Activated effector memory CD4-positive, alpha-beta T cell treated with anti-CD3 and anti-CD28 coated beads, Interleukin-2, amount 50 U/mL, for 16 hours (primary cell): Measurements from ENCODE around the gene MYH15.

Experiments used
- DNase-seq: peaks from one replicate; pipeline ENCODE4 v3.0.0-alpha.2; 2020

Gene MYH15

DNA sequence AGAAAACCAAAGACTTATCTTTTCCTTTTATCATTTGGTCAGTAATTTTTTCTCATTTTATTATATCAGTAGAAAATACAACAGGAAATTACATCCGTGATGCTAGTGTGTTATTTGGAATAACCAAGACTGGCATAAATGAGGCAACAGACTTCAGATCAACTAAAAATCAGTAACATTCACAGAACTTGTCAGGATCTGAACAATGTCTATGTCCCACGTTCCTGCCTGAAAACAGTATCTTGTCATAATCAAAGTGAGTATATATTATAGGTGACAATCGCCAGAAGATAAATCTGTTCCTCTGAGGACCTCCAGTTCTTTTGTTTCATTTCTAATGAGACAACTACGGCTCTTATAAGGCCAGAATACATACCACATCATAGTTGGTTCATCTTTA is 41.8 kb downstream of the MYH15 start:
- DNase-seq = no peak

DNA sequence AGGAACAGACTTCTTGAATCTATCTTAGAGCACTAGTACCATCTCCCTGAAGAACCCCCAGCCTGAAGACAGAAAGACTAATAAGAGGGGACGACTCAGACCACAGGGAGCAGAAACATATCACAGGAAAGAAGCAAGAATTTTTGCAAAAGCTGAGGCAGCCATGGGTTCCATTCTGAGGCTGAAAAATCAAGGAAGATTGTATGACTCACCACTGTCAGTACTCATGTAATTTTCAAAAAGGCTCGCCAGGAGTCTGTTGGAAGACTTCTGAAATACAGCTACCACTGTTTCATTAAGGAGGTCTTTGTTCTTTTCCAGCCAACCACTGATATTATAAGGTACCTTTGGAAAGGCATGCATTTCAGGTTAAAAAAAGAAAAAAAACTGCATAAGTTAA is 47.5 kb downstream of the MYH15 start:
- DNase-seq = no peak

DNA sequence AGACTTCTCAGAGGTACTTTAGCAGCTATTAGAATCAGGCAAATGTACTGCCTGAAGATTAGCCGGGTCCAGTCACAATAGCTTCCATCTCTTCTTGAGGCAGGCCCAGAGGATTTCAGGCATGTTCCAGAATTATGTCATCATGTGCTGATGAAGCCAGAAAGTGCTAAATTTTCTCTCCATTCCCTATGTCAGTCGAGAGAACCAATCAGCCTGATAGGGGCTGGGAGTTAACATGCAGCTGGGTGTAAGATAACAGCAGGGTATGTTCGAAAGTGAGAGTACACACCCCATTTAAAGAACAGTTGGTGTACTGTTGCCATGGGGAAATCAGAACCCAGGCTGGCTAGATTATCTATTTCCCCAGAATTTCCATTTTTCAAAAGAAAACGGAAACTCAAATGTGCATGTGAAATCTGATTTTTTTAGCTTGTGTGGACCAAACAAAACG is 48.7 kb downstream of the MYH15 start:
- no peak for DNase-seq

DNA sequence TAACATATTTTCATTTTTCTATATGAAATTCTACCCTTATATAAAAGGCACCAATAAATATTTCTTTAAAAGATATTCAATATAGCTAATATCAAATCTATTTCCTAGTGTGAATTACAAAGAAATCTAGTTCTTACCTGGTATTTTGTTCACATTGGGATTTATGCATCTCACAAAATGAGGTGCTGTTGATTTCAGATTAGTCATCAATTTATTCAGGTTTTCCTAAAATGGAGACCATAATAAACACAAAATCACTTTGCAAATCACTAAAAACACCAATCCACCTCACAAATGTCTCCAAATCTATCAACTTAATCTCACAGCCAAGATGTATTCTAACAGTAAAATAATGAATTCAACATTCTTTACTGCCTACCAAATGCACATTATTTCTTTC is 51.2 kb downstream of the MYH15 start:
- no peak for DNase-seq

DNA sequence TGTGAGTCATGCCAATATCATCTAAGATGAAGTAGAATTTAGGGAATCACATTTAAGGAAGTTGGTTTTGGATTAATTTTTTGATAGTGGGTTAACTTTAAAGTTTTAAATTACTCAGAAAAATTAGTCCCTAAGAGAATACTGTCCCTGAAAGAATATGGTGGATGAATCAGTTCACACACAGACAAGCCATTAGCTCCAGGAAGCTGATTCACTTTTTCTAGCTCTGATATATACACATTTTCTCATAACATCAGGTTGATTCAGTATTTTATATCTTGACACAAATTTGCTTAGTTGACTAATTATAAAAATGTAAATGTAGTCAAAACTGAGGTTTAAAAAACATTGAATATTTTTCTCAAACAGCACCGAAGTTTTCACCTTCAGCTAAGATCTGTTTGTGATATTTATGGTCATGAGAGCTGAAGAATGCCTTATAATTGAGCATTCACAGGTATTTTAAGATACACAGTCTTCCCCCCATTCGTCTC is 55.1 kb downstream of the MYH15 start:
- no peak for DNase-seq

DNA sequence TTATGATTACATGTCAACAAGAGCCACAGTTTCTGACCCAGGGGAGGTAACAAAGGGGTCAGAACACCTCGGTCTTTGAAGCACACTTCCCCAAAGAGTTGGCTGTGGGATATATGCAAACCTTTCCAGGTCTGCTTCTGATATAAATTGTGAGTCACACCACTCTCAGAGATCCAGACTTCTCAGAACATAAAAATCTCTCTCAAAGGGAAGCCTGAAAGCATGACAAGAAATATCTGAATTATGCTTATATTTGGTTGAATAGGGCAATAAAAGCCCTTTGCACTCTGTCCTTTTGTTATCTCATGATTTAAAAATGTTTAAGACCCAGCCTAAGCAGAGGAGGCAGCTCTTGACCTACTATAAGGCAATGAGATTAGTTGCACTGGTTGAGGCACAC is 56.8 kb downstream of the MYH15 start:
- DNase-seq = no peak

DNA sequence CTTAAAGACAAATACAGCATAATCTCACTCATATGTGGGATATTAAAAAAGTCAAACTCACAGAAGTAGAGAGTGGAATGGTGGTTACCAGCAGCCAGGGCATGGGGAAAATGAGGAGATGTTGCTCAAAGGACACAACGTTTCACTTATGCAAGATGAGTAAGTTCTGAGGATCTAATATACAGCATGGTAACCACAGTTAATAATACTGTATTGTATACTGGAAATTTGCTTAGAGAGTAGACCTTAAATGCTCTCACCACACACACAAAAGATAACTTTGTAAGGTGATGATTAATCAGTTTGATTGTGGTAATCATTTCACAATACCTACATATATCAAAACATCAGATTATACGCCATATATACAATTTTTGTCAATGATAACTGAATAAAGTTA is 60.0 kb downstream of the MYH15 start:
- no peak for DNase-seq

DNA sequence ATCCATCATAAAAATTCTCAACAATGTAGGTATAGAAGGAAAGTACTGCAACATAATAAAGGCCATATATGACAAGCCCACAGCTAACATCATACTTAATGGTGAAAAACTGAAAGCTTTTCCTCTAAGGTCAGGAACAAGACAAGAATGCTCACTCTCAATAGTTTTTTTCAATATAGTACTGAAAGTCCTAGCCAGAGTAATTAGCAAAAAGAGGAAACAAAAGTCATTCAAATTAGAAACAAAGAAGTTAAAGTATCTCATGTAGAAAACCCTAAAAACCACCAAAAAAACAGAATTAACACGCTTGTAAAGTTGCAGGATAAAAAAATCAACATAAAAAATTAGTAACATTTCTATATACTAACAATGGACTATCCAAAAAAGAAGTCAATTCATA is 61.8 kb downstream of the MYH15 start:
- DNase-seq = no peak

DNA sequence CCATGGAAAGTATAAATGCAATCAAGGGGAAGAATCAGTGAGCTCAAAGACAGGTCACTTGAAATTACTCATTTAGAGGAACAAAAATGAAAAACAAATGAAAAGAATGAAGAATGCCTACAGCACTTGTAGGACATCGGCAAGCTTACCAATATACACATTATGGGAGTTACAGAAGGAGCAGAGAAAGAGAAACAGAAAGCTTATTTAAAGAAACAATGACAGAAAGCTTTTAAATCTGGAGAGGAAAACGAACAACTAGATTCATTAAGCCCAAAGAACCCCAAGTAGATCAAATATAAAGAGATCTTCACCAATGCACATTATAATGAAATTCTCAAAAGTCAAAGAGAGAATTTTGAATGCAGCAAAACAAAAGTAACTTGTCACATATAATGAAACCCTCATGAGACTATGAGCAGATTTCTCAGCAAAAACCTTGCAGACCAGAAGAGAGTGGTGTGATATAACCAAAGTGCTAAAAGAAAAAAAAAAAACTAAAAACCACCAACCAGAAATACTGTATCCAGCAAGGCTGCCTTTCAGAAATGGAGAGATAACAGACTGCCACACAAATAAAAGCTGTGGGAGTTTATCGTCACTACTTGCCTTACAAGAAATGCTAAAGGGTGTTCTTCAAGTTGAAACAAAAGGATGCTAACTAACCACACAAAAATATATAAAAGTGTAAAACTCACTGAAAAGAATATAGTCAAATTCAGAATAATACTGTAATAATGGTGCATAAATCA is 63.1 kb downstream of the MYH15 start:
- DNase-seq = no peak

DNA sequence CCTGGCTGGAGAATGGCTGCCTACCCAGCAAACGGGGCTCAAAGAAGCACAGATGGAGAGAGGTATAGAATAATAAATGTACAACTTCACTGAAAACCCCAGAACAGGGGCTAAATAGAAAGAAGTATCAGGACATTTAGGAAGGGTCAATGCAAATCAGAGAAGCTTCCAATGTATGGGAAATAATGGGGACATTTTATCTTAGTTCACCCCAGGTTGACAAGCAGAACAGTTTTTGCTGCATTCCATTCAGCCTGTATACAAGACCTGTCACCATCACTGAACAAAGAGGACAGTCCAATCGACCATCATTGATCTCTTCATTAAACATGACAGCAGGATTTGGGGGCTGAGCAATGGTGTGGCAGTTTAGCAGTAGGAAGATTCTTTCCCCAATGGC is 68.1 kb downstream of the MYH15 start:
- DNase-seq = no peak

DNA sequence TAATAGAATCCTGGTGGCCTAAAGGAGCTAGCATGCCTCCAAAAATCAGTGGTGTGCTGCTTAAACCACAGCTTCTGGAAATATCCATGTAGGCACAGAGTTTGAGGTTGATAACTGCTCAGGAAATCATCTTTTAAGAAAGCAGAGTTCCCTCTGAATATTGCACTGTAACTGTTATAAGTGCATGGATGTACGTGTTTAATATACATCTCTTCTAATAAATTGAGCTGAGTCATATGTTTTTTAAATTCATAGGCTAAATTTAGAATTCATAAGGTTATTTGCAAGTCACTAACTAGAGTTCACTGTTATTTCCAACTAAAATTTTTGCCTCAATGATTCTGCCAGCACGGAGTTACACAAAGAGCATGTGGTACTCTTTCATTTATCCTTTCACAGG is 68.9 kb downstream of the MYH15 start:
- DNase-seq = no peak

DNA sequence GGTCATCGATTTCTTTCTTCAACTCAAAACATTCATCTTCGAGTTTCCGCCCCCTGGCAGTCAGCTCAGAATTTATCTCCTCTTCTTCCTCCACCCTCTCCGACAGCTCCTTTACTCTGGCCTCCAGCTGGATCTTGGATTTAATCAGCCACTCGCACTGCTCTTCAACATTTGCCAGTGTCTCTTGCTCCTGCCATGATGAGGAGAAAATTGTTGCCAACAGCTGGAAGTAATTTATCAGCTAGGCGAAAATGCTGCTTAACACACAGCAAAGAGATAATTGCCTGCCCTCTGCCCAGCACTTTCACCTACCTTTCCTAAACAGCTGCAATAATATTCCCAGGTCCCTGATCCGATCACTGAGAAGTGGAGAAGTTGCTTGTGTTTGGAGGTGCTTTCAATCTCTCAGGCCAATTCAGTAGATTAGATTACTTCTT is 69.3 kb downstream of the MYH15 start:
- DNase-seq = no peak

DNA sequence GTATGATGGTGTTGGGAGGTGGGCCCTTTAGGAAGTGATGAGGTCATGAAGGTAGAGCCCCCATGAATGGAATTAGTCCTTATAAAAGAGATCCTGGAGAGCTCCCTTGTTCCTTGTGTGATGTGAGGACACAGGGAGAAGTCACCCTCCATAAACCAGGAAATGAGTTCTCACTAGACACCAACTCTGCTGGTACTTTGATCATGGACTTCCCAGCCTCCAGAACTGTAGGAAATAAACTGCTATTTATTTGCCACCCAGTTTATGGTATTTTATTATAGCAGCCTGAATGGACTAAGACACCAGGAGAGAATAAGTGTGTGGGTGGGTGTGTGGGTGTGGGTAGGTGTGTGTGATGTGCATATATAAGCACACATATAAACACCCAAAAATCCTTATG is 71.9 kb downstream of the MYH15 start:
- no peak for DNase-seq

DNA sequence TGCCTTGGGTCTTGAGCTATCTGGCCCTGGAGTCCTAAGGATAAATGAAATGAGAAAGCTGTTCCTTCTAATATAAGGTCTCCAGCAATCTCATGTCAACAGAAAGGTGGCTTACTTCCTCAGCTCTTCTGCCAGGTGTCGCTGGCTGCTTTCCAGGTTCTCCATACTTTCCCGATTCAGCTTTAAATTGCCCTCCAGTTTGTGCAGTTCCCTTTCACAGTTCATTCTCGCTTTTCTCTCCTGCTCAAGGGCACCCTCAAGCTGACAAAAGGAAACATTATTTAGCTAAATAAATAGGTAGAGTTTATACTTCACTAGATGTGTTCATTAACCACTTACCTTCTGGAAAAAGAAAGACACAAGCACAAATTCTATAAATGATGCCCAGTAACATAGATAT is 73.0 kb downstream of the MYH15 start:
- no peak for DNase-seq

DNA sequence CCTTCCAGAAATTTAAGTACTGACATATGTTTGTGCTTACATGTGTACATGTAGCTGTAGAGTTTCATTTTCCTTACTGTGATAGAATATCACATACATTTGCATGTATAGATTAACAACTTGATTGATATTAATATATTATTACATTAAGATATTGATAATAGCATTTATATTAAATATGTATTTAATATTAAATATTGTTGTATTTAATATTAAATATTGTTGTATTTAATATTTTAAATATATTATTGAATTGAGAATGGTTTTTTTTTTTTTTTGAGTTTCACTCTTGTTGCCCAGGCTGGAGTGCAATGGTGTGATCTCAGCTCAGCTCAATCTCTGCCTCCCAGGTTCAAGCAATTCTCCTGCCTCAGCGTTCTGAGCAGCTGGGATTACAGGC is 76.5 kb downstream of the MYH15 start:
- DNase-seq = no peak

DNA sequence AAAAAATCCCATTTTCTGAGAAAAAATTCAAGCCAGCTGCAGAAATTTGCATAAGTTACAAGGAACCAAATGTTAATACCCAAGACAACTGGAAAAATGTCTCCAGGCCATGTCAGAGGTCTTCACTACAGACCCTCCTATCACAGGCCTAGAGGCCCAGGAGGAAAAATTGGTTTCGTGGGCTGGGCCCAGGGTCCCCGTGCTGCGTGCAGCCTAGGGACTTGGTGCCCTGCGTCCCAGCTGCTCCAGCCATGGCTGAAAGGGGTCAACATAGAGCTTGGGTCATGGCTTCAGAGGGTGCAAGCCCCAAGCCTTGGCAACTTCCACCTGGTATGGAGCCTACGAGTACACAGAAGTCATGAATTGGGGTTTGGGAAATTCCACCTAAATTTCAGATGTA is 78.0 kb downstream of the MYH15 start:
- no peak for DNase-seq

DNA sequence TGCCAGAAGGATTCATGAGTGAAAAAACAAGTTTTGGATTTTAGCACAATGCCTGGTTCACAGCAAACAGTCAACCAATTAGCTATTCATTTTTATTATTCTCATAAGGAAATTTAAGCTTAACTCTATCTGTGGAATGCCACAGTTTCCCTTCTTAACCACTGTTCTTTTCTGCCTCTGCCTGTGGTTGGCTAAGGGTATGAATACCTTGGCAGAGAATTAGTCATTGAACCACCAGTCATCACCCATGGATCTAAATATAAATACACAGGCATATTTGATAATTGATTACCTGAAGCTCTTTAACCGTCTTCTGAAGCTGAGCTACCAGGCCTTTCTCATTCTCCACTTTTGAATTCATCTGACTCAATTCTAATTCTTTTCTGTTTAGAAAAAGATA is 79.9 kb downstream of the MYH15 start:
- DNase-seq = no peak

DNA sequence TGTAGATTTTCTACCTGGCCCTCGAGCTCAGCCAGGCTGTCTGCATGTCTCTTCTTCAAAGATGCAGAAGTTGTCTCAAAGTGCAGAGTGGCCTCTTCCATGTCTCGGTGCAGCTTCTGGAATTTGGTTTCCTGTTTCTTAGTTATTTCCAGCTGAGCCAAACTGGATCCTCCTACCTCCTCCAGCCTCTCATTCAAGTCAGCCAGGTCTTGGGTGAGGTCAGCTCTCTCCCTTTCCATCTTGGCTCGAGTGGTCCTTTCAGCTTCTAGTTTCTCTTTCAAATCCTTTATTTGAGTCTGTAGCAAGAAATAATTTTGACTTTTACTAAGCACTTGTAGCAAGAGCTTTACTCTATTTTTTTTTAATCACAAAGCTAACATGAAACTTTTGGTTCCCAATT is 81.8 kb downstream of the MYH15 start:
- DNase-seq = no peak

DNA sequence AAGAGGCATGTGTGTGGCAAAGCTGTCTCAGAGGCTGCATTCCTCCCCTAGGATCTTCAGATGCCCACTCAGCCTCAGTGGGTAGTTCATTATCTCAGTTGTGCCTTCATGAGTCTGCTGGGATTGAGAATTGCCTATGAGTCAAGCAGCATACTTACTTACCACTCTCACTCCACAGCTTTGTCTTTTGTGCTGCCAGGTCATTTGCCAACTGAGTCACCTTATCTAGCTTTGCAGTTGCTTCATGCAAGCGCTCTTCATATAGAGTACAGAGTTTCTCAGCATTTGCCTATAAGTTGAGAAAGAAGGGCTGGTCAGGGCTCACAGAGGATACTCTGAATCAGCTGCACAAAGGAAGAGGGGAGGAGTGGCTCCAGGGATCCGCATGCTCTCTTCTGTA is 89.5 kb downstream of the MYH15 start:
- DNase-seq = no peak

DNA sequence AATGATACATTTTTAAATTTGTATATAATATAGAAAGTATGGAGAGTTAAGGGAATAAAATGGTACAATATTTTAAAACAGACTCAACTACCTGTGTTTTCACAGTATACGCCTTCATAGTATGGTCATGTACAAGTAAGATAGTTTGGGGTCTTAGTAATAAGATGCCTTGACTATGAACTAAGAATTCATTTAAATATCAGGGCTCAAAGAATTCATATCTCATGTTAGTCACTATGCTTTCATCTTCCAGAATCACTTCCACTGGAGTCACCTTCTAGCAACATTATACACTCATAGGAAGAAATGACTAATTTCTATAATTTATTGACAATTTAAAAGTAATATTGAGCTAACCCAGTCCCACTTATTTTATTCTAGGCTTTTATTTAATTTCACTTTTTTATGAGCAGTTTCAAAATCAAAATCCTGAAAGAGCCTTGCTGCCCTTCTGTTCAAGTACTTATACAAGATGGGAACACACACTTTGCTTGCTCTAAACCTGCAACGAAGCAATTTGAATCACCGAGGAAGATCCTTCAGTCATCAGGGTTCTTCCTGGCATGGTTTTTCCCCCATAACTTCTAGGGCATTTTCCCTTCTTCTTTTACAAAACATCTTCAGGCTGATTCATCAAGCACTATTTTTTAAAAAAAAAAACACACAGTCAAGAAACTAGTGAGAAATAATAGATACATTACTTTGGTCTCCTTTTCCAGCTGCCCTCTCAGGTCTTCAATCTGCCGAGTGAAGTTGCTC is 94.1 kb downstream of the MYH15 start:
- DNase-seq = no peak

DNA sequence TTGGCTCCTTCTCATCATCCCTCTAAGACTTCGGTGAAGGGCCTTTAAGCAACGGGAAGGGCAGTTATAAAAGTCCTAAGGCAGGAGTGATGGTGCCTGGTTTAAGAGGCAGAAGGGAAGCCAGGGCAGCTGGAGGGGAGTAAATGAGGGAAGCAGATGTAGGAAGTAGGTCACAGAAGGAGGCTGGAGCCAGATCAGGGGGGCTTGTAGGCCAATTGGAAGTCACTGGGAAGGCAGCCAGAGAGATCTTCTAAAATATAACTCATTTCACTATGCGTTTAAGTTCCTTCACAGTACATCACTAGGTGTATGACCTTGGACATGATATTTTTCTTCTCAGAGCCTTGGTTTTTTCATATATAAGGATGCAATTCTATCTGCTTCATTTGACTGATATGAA is 94.7 kb downstream of the MYH15 start:
- no peak for DNase-seq

DNA sequence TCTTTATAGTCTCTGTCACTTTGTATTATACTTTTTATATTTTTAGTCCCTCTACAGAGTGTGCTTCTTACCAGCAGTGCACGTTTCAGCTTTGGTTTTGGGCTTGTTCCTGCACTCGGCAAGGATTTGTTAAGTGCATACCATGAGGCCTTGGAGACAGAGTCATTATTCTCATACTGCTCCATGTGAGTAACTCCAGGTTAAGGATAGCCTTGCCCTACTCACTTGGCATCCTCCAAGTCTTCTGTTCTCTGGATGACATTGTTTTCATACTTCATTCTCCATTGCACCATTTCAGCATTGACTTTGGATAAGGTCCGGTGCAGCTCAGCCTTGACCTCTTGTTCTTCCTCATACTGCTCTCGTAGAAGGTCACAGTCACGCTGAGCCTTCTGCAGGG is 96.4 kb downstream of the MYH15 start:
- DNase-seq = no peak

DNA sequence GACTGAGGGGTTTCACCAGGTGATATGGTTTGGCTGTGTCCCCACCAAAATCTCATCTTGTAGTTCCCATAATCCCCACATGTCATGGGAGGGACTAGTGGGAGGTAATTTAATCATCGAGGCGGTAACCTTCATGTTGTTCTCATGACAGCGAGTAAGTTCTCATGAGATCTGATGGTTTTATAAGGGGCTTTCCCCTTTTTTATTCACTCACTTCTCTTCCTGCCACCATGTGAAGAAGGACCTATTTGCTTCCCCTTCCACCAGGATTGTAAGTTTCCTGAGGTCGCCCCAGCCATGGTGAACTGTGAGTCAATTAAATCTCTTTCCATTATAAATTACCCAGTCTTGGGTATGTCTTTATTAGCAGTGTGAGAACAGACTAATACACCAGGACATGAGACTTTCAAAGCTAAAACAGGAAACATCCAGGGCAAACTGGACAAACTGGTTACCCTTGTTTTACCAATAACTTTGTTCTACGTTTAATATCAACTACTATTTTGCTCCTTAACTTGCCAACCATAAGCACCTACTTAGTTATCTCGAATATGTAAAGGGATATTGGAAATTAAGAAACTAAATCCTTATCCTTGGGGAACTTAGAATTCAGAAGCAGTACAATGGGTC is 98.2 kb downstream of the MYH15 start:
- DNase-seq = no peak

DNA sequence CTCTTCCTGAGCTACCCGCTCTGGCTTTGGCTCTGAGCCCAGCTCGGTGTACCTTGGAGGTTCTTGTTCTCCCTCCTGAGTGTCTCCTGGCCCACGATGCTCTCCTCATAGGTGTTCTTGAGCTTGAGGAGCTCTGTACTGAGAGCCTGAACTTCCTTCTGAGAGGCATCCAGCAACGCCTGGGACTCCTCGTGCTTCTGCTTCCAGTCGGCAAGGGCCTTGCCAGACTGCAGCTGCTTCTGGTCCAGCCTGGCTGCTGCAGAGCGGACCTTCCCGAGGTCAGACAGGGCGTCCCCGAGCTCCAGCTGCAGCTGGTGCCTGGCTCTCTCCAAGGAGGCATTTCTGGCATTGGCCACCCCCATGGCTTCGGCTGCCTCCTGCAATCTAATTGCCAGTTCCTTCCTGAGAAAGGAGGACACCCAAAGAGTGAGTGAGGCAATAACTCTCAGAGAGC is 99.8 kb downstream of the MYH15 start:
- no peak for DNase-seq
